8988T (cell line): ENCODE data around the gene RGPD5.
"Not testable (repeated sequence)": the region's sequence is repeated elsewhere in the genome, so short reads cannot be mapped to it uniquely, and the experiment has no call there.

Source experiments
- DNase-seq: peaks from one replicate; pipeline ENCODE4 v3.0.0; 2011

RGPD5 gene

GRCh38 chr2:109894141-109894540 is 100.0 kb downstream of the RGPD5 start:
- not testable (repeated sequence) for DNase-seq

- not testable (repeated sequence) for DNase-seq
Measured at GRCh38 chr2:109895090-109895869, 101.2 kb downstream of the RGPD5 start.

- DNase-seq: not testable (repeated sequence)
Measured at GRCh38 chr2:109896212-109896611, 102.1 kb downstream of the RGPD5 start.

- not testable (repeated sequence) for DNase-seq
Measured at GRCh38 chr2:109897769-109898461, 103.8 kb downstream of the RGPD5 start.

GRCh38 chr2:109898462-109899336 is 104.6 kb downstream of the RGPD5 start, which contains the start of gene LIMS3:
Gene LIMS3 (plus strand): TSS chr2:109898688. CDS start chr2:109898729, 41 bp downstream.
- not testable (repeated sequence) for DNase-seq

GRCh38 chr2:109905796-109906195 is 111.7 kb downstream of the RGPD5 start:
- not testable (repeated sequence) for DNase-seq
